ENCODE results near the gene ZNF367.

DNA sequence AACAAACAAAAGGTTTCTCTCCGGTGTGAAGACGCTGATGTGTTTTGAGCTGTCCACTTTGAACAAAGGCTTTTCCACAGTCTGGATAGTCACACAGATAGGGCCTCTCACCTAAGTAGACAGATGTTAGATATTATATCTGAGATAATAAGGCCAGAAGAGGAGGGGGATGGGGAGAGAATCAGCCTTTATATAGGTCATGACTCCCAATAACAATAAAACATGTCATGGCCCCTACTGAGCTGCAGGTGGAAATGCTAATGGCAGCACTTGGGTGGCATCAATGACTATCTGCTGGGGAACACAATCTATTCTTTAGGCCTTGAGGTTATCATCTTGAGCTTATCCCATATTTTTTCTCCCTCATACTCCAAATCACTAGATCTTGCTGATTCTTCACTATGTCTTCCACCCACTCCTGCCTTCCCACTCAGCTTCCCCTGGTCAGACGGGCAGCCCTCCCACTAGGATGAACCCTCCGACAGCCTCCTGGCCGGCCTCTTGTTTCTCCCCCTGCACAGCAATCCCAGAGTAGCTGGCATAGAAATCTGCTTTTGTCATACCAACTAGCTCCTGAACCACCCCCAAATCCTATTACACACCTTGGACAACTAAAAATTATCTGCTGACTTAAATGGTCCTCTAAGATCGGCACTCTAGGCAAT, 23.2 kb downstream of the ZNF367 start:
- TF ChIP-seq, protein P1, sequence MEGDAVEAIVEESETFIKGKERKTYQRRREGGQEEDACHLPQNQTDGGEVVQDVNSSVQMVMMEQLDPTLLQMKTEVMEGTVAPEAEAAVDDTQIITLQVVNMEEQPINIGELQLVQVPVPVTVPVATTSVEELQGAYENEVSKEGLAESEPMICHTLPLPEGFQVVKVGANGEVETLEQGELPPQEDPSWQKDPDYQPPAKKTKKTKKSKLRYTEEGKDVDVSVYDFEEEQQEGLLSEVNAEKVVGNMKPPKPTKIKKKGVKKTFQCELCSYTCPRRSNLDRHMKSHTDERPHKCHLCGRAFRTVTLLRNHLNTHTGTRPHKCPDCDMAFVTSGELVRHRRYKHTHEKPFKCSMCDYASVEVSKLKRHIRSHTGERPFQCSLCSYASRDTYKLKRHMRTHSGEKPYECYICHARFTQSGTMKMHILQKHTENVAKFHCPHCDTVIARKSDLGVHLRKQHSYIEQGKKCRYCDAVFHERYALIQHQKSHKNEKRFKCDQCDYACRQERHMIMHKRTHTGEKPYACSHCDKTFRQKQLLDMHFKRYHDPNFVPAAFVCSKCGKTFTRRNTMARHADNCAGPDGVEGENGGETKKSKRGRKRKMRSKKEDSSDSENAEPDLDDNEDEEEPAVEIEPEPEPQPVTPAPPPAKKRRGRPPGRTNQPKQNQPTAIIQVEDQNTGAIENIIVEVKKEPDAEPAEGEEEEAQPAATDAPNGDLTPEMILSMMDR (IDR thresholded peaks at IDR 0.05), result no peak
- TF ChIP-seq POLR2A (IDR thresholded peaks at IDR 0.05), result no peak
- no peak for TF ChIP-seq POLR2AphosphoS5 (IDR thresholded peaks at IDR 0.05)
- no peak for TF ChIP-seq EP300 (IDR thresholded peaks at IDR 0.05)

Data from suprapubic skin (tissue), 4 donors.